HepG2 (cell line): Measurements from ENCODE around the gene GSTK1. TPM values are rescaled to one million over a fixed set of nuclear protein-coding genes. Genes with fewer than 3 reads are reported as not detected.

ENCODE experiments used
- ATAC-seq: fragments of 200-7000 bp; cut with Tn5 transposase; 3 replicates; pipeline ENCODE4 v1.9.1; 2020; ENCODE audit warnings: mild to moderate bottlenecking, moderate library complexity
- BruUV-seq: library from RNA; stranded (reverse); fragments of 400-500 nt; replicated peaks from 2 replicates; lab custom pipeline; 2021; lab: Mats Ljungman, UMichigan
- CTCF ChIA-PET: fragments of 300-600 bp; formaldehyde crosslinking; extraction: SDS; loops from one replicate; lab custom pipeline; 2021; ENCODE audit warnings: low total read pairs, inconsistent platforms, low intra/inter-chr PET ratio; lab: Yijun Ruan, JAX
- POLR2A ChIA-PET: fragments of 350-600 bp; sonication (Branson Sonifier 250); formaldehyde crosslinking; loops from one replicate; lab custom pipeline; 2020; ENCODE audit warnings: antibody characterized with exemption, inconsistent platforms; lab: Yijun Ruan, JAX
- DNase-seq: peaks from one replicate; pipeline ENCODE4 v3.0.0-alpha.2; 2015; ENCODE audit warnings: low spot score
- FAIRE-seq: peaks from 3 replicates; lab custom pipeline; 2011; peaks lifted over from hg19 to GRCh38; lab: Jason Lieb, UNC
- H2AFZ ChIP-seq: one replicate; pipeline ENCODE4 v1.6.1; 2011; ENCODE audit warnings: low read length, inconsistent platforms
- H3K27ac ChIP-seq: fragments of 300-600 bp; 3 replicates; pipeline ENCODE4 v1.8.0; 2011; ENCODE audit warnings: mixed run types, mild to moderate bottlenecking, mixed read lengths, low read length, inconsistent platforms; ENCODE audit not compliant: insufficient read depth; ENCODE audit errors: extremely low read length
- H3K27me3 ChIP-seq, 2 experiments: fragments of 200-600 bp in 1 of 2; 2 replicates in 1 of 2; 3 replicates in 1 of 2; pipeline versions ENCODE4 v1.6.0 to v1.8.0; 2011; ENCODE audit warnings: low read length in 2 of 2, mild to moderate bottlenecking in 2 of 2, moderate library complexity in 2 of 2, inconsistent platforms in 1 of 2; ENCODE audit not compliant: insufficient read depth in 2 of 2, control insufficient read depth in 1 of 2
- H3K36me3 ChIP-seq, 2 experiments: fragments of 200-600 bp in 1 of 2; replicated peaks in 1 of 2; 2 replicates in 1 of 2; 3 replicates in 1 of 2; pipeline versions ENCODE4 v1.5.1 to v1.8.0; 2011; ENCODE audit warnings: low read length in 2 of 2, inconsistent platforms in 1 of 2; ENCODE audit not compliant: insufficient read depth in 2 of 2, control insufficient read depth in 1 of 2
- H3K4me1 ChIP-seq: 2 replicates; pipeline ENCODE4 v1.5.1; 2012; ENCODE audit warnings: low read length, inconsistent platforms; ENCODE audit not compliant: insufficient read depth
- H3K4me2 ChIP-seq: 2 replicates; pipeline ENCODE4 v1.6.0; 2011; ENCODE audit warnings: low read depth, low read length, inconsistent platforms
- H3K4me3 ChIP-seq, 3 experiments: fragments of 200-600 bp in 1 of 3; sonication (generic), shearing (Covaris generic) in 1 of 3; replicated peaks in 1 of 3; 2 replicates each; pipeline ENCODE4 v1.5.1; 2011 to 2016; ENCODE audit warnings: low read length in 3 of 3, inconsistent platforms in 2 of 3, low read depth in 2 of 3, mild to moderate bottlenecking in 2 of 3, control low read depth in 1 of 3, mixed read lengths in 1 of 3; ENCODE audit not compliant: insufficient read depth in 1 of 3
- H3K79me2 ChIP-seq: one replicate; pipeline ENCODE4 v1.6.1; 2011; ENCODE audit warnings: low read length, inconsistent platforms; ENCODE audit not compliant: insufficient read depth
- H3K9ac ChIP-seq: 2 replicates; pipeline ENCODE4 v1.6.0; 2011; ENCODE audit warnings: mild to moderate bottlenecking, low read depth, low read length, inconsistent platforms; ENCODE audit not compliant: insufficient read depth
- H3K9me3 ChIP-seq: 2 replicates; pipeline ENCODE4 v1.5.1; 2012; ENCODE audit warnings: mild to moderate bottlenecking, low read length
- H4K20me1 ChIP-seq: 2 replicates; pipeline ENCODE4 v1.6.0; 2011; ENCODE audit warnings: inconsistent platforms, mild to moderate bottlenecking, low read length, moderate library complexity; ENCODE audit not compliant: insufficient read depth
- AKNA ChIP-seq: sonication (generic); formaldehyde crosslinking; IDR thresholded peaks from 2 replicates; pipeline ENCODE4 v1.4.0; 2020; ENCODE audit warnings: missing genetic modification reagents, borderline replicate concordance
- HDAC2 ChIP-seq: sonication (generic); formaldehyde crosslinking; IDR thresholded peaks from 2 replicates; pipeline ENCODE4 v1.4.0; 2020; ENCODE audit warnings: missing genetic modification reagents
- KLF6 ChIP-seq: IDR thresholded peaks from 2 replicates; pipeline ENCODE4 v1.8.0; 2016; ENCODE audit warnings: missing biosample characterization, missing genetic modification reagents
- NFE2L1 ChIP-seq: sonication (generic); formaldehyde crosslinking; IDR thresholded peaks from 2 replicates; pipeline ENCODE4 v1.4.0; 2020; ENCODE audit warnings: missing genetic modification reagents, mild to moderate bottlenecking, borderline replicate concordance
- NONO ChIP-seq, 2 experiments: fragments of 450-650 bp in 1 of 2; sonication (generic) in 1 of 2; formaldehyde crosslinking in 1 of 2; IDR thresholded peaks in 1 of 2; conservative IDR thresholded peaks in 1 of 2; 2 replicates each; pipeline versions ENCODE4 v1.6.1 to v1.8.0; 2017 to 2022; ENCODE audit warnings: mild to moderate bottlenecking in 1 of 2, missing genetic modification reagents in 1 of 2, moderate library complexity in 1 of 2
- PBX2 ChIP-seq: IDR thresholded peaks from 2 replicates; pipeline ENCODE4 v1.6.1; 2016; ENCODE audit warnings: control low read depth
- POGK ChIP-seq: sonication (generic); formaldehyde crosslinking; conservative IDR thresholded peaks from 2 replicates; pipeline ENCODE4 v1.8.0; 2022; ENCODE audit warnings: mild to moderate bottlenecking, moderate library complexity, missing genetic modification reagents
- TFDP1 ChIP-seq: IDR thresholded peaks from 2 replicates; pipeline ENCODE4 v1.6.1; 2016; ENCODE audit warnings: missing compliant biosample characterization, missing genetic modification reagents, borderline replicate concordance
- in situ Hi-C: cut with HindIII; loops from 2 replicates; pipeline ENCODE4 v1.10.0; 2017; ENCODE audit warnings: low pct_unique_long_range_greater_than_20kb; ENCODE audit not compliant: extremely low pct_ligation_motif_present
- intact Hi-C: fragments of 100-400 bp; cut with micrococcal nuclease; formaldehyde crosslinking; loops from one replicate; pipeline ENCODE4 v1.10.0; 2022; ENCODE audit not compliant: unreplicated experiment
- polyA plus RNA-seq, 8 experiments: library from polyadenylated mRNA; depleted of rRNA in 3 of 8; stranded (reverse) in 7 of 8; unstranded in 1 of 8; fragments of >200 nt; fragmentation: Illumina TruSeq in 4 of 8; extraction: Trizol in 4 of 8; gene quantifications; 2 replicates each; pipeline versions ENCODE4 v1.2.1 to v1.2.3, GENCODE V29; 2011 to 2016; ENCODE audit warnings: low read depth in 4 of 8, missing spikeins in 1 of 8, mixed read lengths in 1 of 8; ENCODE audit not compliant: insufficient read depth in 1 of 8
- total RNA-seq, 5 experiments: library from RNA; depleted of rRNA; stranded (reverse); fragments of >200 nt; fragmentation: Illumina TruSeq; extraction: Trizol; gene quantifications; 2 replicates each; pipeline ENCODE4 v1.2.3, GENCODE V29; 2016; ENCODE audit warnings: low read depth in 1 of 5

GSTK1 gene
- total and polyA plus RNA-seq, 2 of the 13 experiments (the other 11 are each of a cell fraction or from before 2014, with no cell fraction given), result 64.6 to 92.1 TPM

GRCh38 chr7:143237366-143237765, 25.9 kb upstream of the GSTK1 start:
- H3K27me3 ChIP-seq, result 0 out of 5 replicates have a peak, but pooled peaks cover 0 to 1% of the 10 kb centered on the region in 2 experiments
- in situ Hi-C loops, result no loop called here
- intact Hi-C loops, result no loop called here
- FAIRE-seq (no peak), DNase-seq (no peak), ATAC-seq (no peak)
- POLR2A ChIA-PET, result no interaction called here
- no TSS peak for BruUV-seq
- H3K4me1 ChIP-seq, result peaks cover 7% of the 10 kb centered on the region; the same call in 1 of the 2 replicates
- no peak overlapping the region for H2AFZ ChIP-seq
- H3K79me2 ChIP-seq, result no peaks in the 10 kb centered on the region
- H3K9me3 ChIP-seq, result peaks cover 6% of the 10 kb centered on the region; the same call in 1 of the 2 replicates
- H3K4me2 ChIP-seq, result no peak overlapping the region
- no peak overlapping the region for H3K4me3 ChIP-seq
- H3K27ac ChIP-seq, result no peak overlapping the region
- no peaks in the 10 kb centered on the region for H4K20me1 ChIP-seq
- H3K9ac ChIP-seq, result no peak overlapping the region
- no peak for TF ChIP-seq NONO (IDR thresholded peaks at IDR 0.05)
- no peak for TF ChIP-seq NONO (CRISPR knock-in tag; conservative IDR thresholded peaks at IDR 0.05)
- no peak for TF ChIP-seq PBX2 (CRISPR knock-in tag)
- no peak for TF ChIP-seq POGK (CRISPR knock-in tag)
- TF ChIP-seq KLF6 (CRISPR knock-in tag), result no peak
- TF ChIP-seq NFE2L1, result no peak
- no peak for TF ChIP-seq HDAC2 (CRISPR knock-in tag)
- TF ChIP-seq AKNA (CRISPR knock-in tag), result no peak
- no peak for TF ChIP-seq TFDP1 (CRISPR knock-in tag)
- CTCF ChIA-PET, result no interaction called here
- no peaks in the 10 kb centered on the region for H3K36me3 ChIP-seq
